BLaER1 treated with 17β-estradiol and CSF1 and Interleukin-3, amounts not matched to agents 10 nM and 100 nM (cell line): ENCODE results near the gene CCPG1.
"Not testable (repeated sequence)": the region's sequence is repeated elsewhere in the genome, so short reads cannot be mapped to it uniquely, and the experiment has no call there.

Source experiments
- H3K27ac ChIP-seq, 11 experiments: shearing (Covaris generic); formaldehyde crosslinking; 2 replicates each; pipeline ENCODE4 v1.8.1; 2022
- H3K27me3 ChIP-seq, 11 experiments: shearing (Covaris generic); formaldehyde crosslinking; 2 replicates each; pipeline ENCODE4 v1.8.1; 2022
- H3K36me3 ChIP-seq, 11 experiments: shearing (Covaris generic); formaldehyde crosslinking; 2 replicates each; pipeline ENCODE4 v1.8.1; 2022
- H3K4me1 ChIP-seq, 10 experiments: shearing (Covaris generic); formaldehyde crosslinking; 2 replicates each; pipeline ENCODE4 v1.8.1; 2022
- H3K4me2 ChIP-seq, 11 experiments: shearing (Covaris generic); formaldehyde crosslinking; 2 replicates each; pipeline ENCODE4 v1.8.1; 2022
- H3K4me3 ChIP-seq, 10 experiments: shearing (Covaris generic); formaldehyde crosslinking; 2 replicates each; pipeline ENCODE4 v1.8.1; 2022
- H3K9ac ChIP-seq, 11 experiments: shearing (Covaris generic); formaldehyde crosslinking; 2 replicates each; pipeline ENCODE4 v1.8.1; 2022
- H3K9me3 ChIP-seq, 11 experiments: shearing (Covaris generic); formaldehyde crosslinking; replicated peaks in 1 of 11; 2 replicates each; pipeline ENCODE4 v1.8.1; 2022
- H4K20me1 ChIP-seq, 11 experiments: shearing (Covaris generic); formaldehyde crosslinking; 2 replicates each; pipeline ENCODE4 v1.8.1; 2022
- Cebpa-rat ChIP-seq, 11 experiments: shearing (Covaris generic); IDR thresholded peaks; 2 replicates each; pipeline ENCODE4 v1.8.1; 2022

The CCPG1 gene

DNA sequence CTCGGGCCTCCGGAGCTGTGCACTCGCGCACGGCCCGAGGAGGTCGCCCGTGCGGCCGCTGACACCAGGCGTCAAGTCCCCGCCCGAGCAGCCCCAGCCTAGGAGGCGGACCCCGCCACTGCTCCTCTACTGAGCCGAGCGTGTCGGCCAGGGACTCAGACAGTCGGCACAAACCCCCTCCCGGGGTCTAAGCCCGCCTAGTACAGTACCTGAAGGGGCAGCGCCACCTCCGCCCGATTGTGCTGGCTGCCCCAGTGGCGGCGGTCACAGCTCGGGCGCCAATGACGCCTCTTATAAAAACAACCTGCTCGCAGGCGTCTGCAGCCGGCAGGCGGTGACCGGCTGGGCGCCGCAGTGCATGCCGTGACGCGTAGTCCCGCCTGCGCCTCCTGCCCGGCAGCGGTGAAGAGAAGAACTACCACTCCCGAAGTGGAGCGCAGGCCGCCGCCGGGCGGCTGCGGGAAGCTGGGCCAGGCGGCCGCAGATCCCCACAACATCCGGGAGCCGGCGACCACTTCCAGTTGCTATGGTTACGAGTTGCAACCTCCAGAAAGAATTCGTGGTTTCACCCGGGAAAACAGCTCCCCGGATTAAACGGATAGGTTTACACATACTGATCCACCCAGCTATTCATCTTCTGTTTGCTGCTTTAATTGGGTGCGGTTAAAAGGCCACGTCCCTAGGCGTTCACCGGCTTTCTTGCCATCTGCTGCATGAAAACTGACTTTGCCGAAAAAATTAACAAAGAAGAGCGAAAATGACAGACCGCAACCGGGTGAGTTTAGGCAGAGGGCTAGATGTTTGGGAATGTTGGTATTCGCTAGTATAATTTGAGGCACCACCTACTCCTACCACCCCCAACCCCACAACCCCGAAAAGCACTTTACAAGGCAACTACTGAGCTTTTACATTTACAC is at the start of gene CCPG1, which contains the start of gene PIERCE2:
Gene CCPG1, minus strand, starts transcription at position 348 of the 917 bp plus-strand sequence. CDS start 18,935 bp downstream, outside the sequence.
Gene PIERCE2, plus strand, starts transcription at position 484 of the 917 bp plus-strand sequence. Its CDS starts 274 bp downstream, at position 758.
- Histone ChIP-seq H3K27me3 (no peaks in the 10 kb centered on the region), H3K27ac (peak within 1 kb of the TSS; percentile 79 to 93 (median 88)), H3K9ac (peak within 1 kb of the TSS; percentile 86 to 94 (median 87)), H3K4me3 (peak within 1 kb of the TSS; percentile 68 to 89 (median 83)), H3K9me3 (peaks cover 0 to 4% (median 0%) of the 10 kb centered on the region in 11 experiments; a peak in 1 of 22 replicates), H3K36me3 (peaks cover 0 to 16% (median 4%) of the 10 kb centered on the region in 11 experiments; a peak in 4 of 22 replicates), H4K20me1 (no peaks in the 10 kb centered on the region), H3K4me2 (peak within 1 kb of the TSS; percentile 85 to 93 (median 88)), H3K4me1 (peaks cover 39 to 56% (median 48%) of the 10 kb centered on the region in 10 experiments)
- peak in 2 of 11 experiments; percentile 31 to 55; a peak in 1 of 22 replicates for TF ChIP-seq Cebpa-rat (IDR thresholded peaks at IDR 0.05)

DNA sequence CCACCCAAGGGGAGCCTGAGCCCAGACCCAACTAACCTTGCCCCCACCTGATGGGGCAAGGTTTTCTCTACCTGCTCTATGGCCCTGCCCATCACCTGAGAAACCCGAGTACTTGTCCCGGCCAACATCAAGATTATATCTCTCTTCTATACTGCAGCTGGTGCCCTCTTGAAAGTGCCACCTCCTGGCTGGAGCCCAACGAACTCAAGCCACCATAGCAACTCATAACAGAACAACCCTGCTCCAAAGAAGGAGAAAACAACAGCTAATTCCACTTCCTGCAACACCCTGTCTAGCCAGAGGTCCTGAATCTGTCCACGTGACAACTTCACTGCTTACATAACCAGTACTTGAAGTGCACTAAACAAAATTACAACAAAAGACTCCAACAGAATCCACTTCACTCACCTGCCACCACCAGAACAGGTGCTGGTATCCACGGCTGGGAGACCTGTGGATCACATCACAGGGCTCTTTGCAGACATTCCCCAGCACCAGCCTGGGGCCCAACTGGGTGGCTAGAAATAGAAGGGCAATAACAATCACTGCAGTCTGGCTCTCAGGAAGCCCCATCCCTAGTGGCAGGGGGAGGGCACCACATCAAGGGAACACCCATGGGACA is 49.4 kb upstream of the CCPG1 start:
- no peak overlapping the region for H3K4me3 ChIP-seq
- no peak overlapping the region for H3K9ac ChIP-seq
- H3K27ac ChIP-seq: no peak overlapping the region
- peaks cover 15 to 46% (median 34%) of the 10 kb centered on the region in 11 experiments for H3K9me3 ChIP-seq
- TF ChIP-seq Cebpa-rat (IDR thresholded peaks at IDR 0.05): no peak
- no peaks in the 10 kb centered on the region for H4K20me1 ChIP-seq
- H3K27me3 ChIP-seq: no peaks in the 10 kb centered on the region
- peaks cover 0 to 13% (median 8%) of the 10 kb centered on the region in 10 experiments; a peak in 11 of 20 replicates for H3K4me1 ChIP-seq
- H3K4me2 ChIP-seq: peak overlapping the region in 6 of 11 experiments; percentile 26 to 54 (median 50); a peak in 10 of 22 replicates
- no peaks in the 10 kb centered on the region for H3K36me3 ChIP-seq

DNA sequence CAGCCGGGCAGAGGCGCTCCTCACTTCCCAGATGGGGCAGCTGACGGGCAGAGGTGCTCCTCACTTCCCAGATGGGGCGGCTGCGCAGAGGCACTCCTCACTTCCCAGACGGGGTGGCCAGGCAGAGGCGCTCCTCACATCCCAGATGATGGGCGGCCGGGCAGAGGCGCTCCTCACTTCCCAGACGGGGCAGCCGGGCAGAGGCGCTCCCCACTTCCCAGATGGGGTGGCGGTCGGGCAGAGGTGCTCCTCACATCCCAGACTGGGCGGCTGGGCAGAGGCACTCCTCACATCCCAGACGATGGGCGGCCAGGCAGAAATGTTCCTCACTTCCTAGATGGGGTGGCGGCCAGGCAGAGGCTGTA is 38.9 kb upstream of the CCPG1 start:
- Histone ChIP-seq H3K4me3 (peak overlapping the region in 1 of 10 experiments; percentile 28; a peak in 1 of 20 replicates), H3K9me3 (peaks cover 23 to 41% (median 34%) of the 10 kb centered on the region in 11 experiments)
- not testable (repeated sequence) for H3K4me1 ChIP-seq, H4K20me1 ChIP-seq, H3K36me3 ChIP-seq, H3K27me3 ChIP-seq, H3K4me2 ChIP-seq, H3K9ac ChIP-seq, H3K27ac ChIP-seq

- not testable (repeated sequence) for H3K4me1 ChIP-seq, H4K20me1 ChIP-seq, H3K27ac ChIP-seq, H3K36me3 ChIP-seq, H3K9ac ChIP-seq, H3K4me2 ChIP-seq, H3K27me3 ChIP-seq
- H3K4me3 ChIP-seq: peak overlapping the region in 1 of 10 experiments; percentile 28; a peak in 1 of 20 replicates
- H3K9me3 ChIP-seq: peaks cover 23 to 41% (median 34%) of the 10 kb centered on the region in 11 experiments
Observed at GRCh38 chr15:55446379-55447029, 38.3 kb upstream of the CCPG1 start.

DNA sequence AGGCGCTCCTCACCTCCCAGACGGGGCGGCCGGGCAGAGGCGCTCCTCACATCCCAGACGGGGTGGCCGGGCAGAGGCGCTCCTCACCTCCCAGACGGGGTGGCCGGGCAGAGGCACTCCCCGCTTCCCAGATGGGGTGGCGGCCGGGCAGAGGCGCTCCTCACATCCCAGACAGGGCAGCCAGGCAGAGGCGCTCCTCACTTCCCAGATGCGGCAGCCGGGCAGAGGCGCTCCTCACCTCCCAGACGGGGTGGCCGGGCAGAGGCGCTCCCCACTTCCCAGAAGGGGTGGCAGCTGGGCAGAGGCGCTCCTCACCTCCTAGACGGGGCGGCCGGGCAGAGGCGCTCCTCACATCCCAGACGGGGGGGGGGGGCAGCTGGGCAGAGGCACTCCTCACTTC is 37.8 kb upstream of the CCPG1 start:
- H3K9me3 ChIP-seq: peaks cover 23 to 41% (median 34%) of the 10 kb centered on the region in 11 experiments
- H3K9ac ChIP-seq, H4K20me1 ChIP-seq, H3K4me3 ChIP-seq, H3K27ac ChIP-seq, H3K4me1 ChIP-seq, H3K4me2 ChIP-seq, H3K36me3 ChIP-seq, H3K27me3 ChIP-seq: not testable (repeated sequence)

DNA sequence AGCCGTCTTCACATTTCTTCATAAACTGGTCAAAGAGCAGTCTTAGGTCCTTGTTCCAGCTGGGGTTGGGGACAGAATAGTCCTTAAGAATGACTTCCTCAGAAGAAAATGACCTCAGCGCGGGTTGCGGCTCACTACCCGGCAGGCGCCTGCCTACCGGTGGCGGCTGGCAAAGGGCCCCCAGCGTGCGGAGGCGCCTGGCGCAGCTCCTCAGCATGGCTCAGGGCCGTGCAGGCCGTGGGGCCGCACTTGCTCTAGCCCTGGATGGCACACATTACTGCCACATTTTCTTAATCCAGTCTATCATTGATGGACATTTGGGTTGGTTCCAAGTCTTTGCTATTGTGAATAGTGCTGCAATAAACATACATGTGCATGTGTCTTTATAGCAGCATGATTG is 35.0 kb upstream of the CCPG1 start:
- not testable (repeated sequence) for H3K27me3 ChIP-seq, H3K4me3 ChIP-seq, H3K9ac ChIP-seq, H4K20me1 ChIP-seq, H3K36me3 ChIP-seq, H3K27ac ChIP-seq, H3K4me2 ChIP-seq, H3K4me1 ChIP-seq
- peaks cover 23 to 35% (median 31%) of the 10 kb centered on the region in 11 experiments for H3K9me3 ChIP-seq

DNA sequence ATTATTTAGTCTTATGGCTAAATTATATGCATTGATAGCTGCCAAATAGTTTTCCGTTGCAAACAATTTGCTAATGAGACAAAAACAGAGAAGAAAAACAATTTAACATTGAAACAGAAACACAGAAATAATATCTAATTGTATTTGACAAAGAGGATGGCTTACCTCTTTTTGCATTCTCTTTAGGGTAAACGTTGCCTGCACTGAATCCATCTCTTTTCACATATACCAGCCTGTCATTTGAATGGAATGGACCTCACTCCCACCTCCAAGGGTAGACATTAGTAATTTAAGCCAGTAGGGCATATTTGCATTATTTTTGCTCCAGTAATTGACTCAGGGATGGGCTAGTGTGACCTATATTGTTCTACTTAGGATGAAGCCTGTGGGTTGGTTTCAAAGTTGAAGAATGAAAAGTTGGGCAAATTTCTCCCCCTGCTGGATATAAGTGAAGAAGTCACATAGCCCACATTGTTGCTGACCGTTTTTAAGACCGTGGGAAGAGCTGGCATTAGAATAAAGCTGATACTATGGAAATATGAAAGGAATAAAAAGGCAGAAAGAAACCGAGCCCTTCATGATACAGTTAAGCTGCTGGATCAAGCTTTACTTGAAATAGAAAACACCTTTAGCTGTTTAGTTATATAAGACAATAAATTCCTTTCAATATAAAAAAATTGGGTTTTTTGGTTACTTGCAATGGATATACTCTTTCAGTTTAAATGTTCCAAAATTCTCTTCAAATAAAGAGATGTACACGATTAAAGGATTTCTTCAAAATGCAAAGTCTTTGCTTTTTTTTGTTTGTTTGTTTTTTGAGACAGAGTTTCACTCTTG is 27.0 kb upstream of the CCPG1 start:
- Histone ChIP-seq H3K36me3 (no peaks in the 10 kb centered on the region), H3K4me2 (no peak overlapping the region), H3K27me3 (no peaks in the 10 kb centered on the region), H3K27ac (no peak overlapping the region), H4K20me1 (no peaks in the 10 kb centered on the region), H3K4me1 (no peaks in the 10 kb centered on the region), H3K9me3 (no peaks in the 10 kb centered on the region), H3K4me3 (no peak overlapping the region), H3K9ac (no peak overlapping the region)
- TF ChIP-seq Cebpa-rat (IDR thresholded peaks at IDR 0.05): no peak

- H3K27ac ChIP-seq: no peak overlapping the region; a peak in 1 of 22 replicates
- no peak overlapping the region for H3K9ac ChIP-seq
- H3K4me1 ChIP-seq: peaks cover 0 to 36% (median 11%) of the 10 kb centered on the region in 10 experiments; a peak in 11 of 20 replicates
- no peak for TF ChIP-seq Cebpa-rat (IDR thresholded peaks at IDR 0.05)
- H4K20me1 ChIP-seq: no peaks in the 10 kb centered on the region
- peaks cover 0 to 8% (median 0%) of the 10 kb centered on the region in 11 experiments; a peak in 3 of 22 replicates for H3K36me3 ChIP-seq
- no peaks in the 10 kb centered on the region for H3K27me3 ChIP-seq
- 0 out of 22 replicates have a peak, but pooled peaks cover 0 to under 1% (median 0%) of the 10 kb centered on the region in 11 experiments for H3K9me3 ChIP-seq
- no peak overlapping the region for H3K4me3 ChIP-seq
- no peak overlapping the region for H3K4me2 ChIP-seq
Observed at GRCh38 chr15:55422089-55422488, 13.9 kb upstream of the CCPG1 start.
